ENCODE results near the gene ARL1.
"Not testable (repeated sequence)": the region's sequence is repeated elsewhere in the genome, so short reads cannot be mapped to it uniquely, and the experiment has no call there.

ARL1 gene

DNA sequence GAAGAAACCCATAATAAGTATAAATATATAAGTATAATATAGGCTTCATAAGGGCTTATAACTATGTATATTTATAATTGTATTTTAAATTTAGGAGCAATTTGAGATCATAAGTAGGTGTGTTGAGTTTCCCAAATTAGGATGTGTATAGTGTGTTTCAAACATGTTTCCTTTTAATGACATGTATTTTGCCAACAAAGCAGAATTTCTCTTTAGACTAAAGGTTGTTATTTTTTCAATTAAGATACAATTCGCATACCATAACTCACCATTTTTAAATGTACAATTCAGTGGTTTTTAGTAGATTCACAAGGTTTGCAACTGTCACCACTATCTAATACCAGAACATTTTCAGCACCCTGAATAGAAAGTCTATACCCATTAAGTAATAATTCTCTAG, 7.7 kb upstream of the ARL1 start:
- TF ChIP-seq, protein P1, sequence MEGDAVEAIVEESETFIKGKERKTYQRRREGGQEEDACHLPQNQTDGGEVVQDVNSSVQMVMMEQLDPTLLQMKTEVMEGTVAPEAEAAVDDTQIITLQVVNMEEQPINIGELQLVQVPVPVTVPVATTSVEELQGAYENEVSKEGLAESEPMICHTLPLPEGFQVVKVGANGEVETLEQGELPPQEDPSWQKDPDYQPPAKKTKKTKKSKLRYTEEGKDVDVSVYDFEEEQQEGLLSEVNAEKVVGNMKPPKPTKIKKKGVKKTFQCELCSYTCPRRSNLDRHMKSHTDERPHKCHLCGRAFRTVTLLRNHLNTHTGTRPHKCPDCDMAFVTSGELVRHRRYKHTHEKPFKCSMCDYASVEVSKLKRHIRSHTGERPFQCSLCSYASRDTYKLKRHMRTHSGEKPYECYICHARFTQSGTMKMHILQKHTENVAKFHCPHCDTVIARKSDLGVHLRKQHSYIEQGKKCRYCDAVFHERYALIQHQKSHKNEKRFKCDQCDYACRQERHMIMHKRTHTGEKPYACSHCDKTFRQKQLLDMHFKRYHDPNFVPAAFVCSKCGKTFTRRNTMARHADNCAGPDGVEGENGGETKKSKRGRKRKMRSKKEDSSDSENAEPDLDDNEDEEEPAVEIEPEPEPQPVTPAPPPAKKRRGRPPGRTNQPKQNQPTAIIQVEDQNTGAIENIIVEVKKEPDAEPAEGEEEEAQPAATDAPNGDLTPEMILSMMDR (IDR thresholded peaks at IDR 0.05; ENCODE audit: low read depth, low read length): no peak
- no peak for DNase-seq (ENCODE audit: extremely low read depth, low read depth)

GRCh38 chr12:101414533-101415119, 7.1 kb upstream of the ARL1 start:
- TF ChIP-seq, protein P1 (IDR thresholded peaks at IDR 0.05; ENCODE audit: low read depth, low read length): peak; percentile 50
- peak; percentile 44 for DNase-seq (ENCODE audit: extremely low read depth, low read depth)

- not testable (repeated sequence) for DNase-seq (ENCODE audit: extremely low read depth, low read depth)
These were observed 2.6 kb upstream of the ARL1 start for GRCh38 chr12:101410169-101410568.

DNA sequence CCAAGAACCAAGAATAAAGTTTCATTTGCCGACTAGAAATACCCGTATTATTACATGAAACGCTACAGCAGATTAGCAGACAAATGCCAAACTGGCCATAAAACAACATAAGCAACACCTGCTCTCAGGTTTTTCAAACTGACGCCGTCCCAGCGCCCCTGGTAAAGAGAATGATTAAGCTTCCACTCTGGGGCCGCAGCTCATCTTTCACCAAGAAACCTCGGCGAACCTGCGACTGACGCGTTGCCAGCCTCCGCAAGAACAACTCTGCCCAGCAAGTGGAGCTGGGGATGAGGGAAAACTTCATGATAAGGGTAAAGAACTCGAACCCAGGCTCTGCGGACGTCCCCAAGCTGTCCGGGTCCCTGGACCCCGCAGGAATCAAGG, 530 bp downstream of the ARL1 start:
- TF ChIP-seq, protein P1 (IDR thresholded peaks at IDR 0.05; ENCODE audit: low read depth, low read length): no peak
- DNase-seq (ENCODE audit: extremely low read depth, low read depth): no peak

- DNase-seq (ENCODE audit: extremely low read depth, low read depth): not testable (repeated sequence)
These were observed 16.4 kb downstream of the ARL1 start for GRCh38 chr12:101391181-101391580.

GRCh38 chr12:101379149-101379548, 28.4 kb downstream of the ARL1 start:
- TF ChIP-seq, protein P1 (IDR thresholded peaks at IDR 0.05; ENCODE audit: low read depth, low read length): no peak
- DNase-seq (ENCODE audit: extremely low read depth, low read depth): no peak

DNA sequence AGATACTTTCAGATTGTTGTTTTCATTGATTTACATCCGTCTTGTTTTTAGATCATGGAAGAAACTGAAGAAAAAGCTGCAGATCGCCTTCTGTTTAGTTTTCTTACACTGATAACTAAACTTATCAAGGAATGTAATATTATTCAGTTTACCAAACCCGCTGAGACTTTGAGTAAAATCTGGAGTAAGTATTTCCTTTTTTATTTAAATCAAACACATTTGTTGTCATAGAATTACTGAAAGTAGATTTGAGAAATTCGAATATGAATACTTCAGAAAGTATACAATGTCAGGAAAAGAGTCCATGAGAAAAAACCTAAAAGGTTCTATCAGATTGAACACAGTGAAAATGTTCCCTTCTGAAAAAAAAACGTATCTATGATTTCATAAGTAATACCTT, 32.0 kb downstream of the ARL1 start:
- no peak for DNase-seq (ENCODE audit: extremely low read depth, low read depth)
- TF ChIP-seq, protein P1 (IDR thresholded peaks at IDR 0.05; ENCODE audit: low read depth, low read length): no peak

- no peak for DNase-seq (ENCODE audit: extremely low read depth, low read depth)
- TF ChIP-seq, protein P1 (IDR thresholded peaks at IDR 0.05; ENCODE audit: low read depth, low read length): no peak
These were observed 35.1 kb downstream of the ARL1 start for GRCh38 chr12:101372431-101372830.
